DND-41 (cell line): ENCODE data around the gene FAM131A.

ENCODE experiments used
- ATAC-seq: fragments of 200-7000 bp; cut with Tn5 transposase; 3 replicates; pipeline ENCODE4 v1.9.1; 2021; ENCODE audit warnings: low read depth; ENCODE audit not compliant: insufficient read depth
- DNase-seq: peaks from one replicate; pipeline ENCODE4 v3.0.0-alpha.2; 2020
- H2AFZ ChIP-seq: 2 replicates; pipeline ENCODE4 v1.6.0; 2012; ENCODE audit warnings: low read depth, low read length
- H3K27ac ChIP-seq: 2 replicates; pipeline ENCODE4 v1.5.1; 2012; ENCODE audit warnings: low read length, inconsistent platforms
- H3K27me3 ChIP-seq: fragments of 200-600 bp; sonication (generic); 2 replicates; pipeline ENCODE4 v1.6.0; 2012; ENCODE audit warnings: low read length, mild to moderate bottlenecking, inconsistent platforms; ENCODE audit not compliant: insufficient read depth, poor library complexity
- H3K36me3 ChIP-seq: 2 replicates; pipeline ENCODE4 v1.5.1; 2012; ENCODE audit warnings: low read length, inconsistent platforms; ENCODE audit not compliant: insufficient read depth
- H3K4me1 ChIP-seq: 2 replicates; pipeline ENCODE4 v1.5.1; 2012; ENCODE audit warnings: mild to moderate bottlenecking, low read length; ENCODE audit not compliant: insufficient read depth
- H3K4me2 ChIP-seq: 2 replicates; pipeline ENCODE4 v1.6.0; 2012; ENCODE audit warnings: mild to moderate bottlenecking, moderate library complexity, low read length, inconsistent platforms; ENCODE audit not compliant: insufficient read depth
- H3K4me3 ChIP-seq, 2 experiments: fragments of 200-600 bp in 1 of 2; shearing (Covaris generic) in 1 of 2; 2 replicates each; pipeline ENCODE4 v1.5.1; 2012 to 2016; ENCODE audit warnings: inconsistent platforms in 2 of 2, low read length in 2 of 2, mild to moderate bottlenecking in 2 of 2, low read depth in 1 of 2, moderate library complexity in 1 of 2
- H3K79me2 ChIP-seq: 2 replicates; pipeline ENCODE4 v1.6.0; 2012; ENCODE audit warnings: low read length, inconsistent platforms; ENCODE audit not compliant: insufficient read depth
- H3K9ac ChIP-seq: 2 replicates; pipeline ENCODE4 v1.6.0; 2012; ENCODE audit warnings: low read depth, mild to moderate bottlenecking, inconsistent platforms, low read length, moderate library complexity
- H3K9me3 ChIP-seq: 2 replicates; pipeline ENCODE4 v1.5.1; 2012; ENCODE audit warnings: low read length, moderate library complexity, mild to moderate bottlenecking, inconsistent platforms; ENCODE audit not compliant: insufficient read depth, severe bottlenecking
- H4K20me1 ChIP-seq: 2 replicates; pipeline ENCODE4 v1.6.0; 2012; ENCODE audit warnings: low read length; ENCODE audit not compliant: insufficient read depth
- CTCF ChIP-seq: IDR thresholded peaks from 2 replicates; pipeline ENCODE4 v1.5.1; 2012; ENCODE audit warnings: borderline replicate concordance, low read length, moderate library complexity, mild to moderate bottlenecking; ENCODE audit not compliant: poor library complexity, severe bottlenecking; ENCODE audit errors: extremely low read depth
- EZH2 ChIP-seq: IDR thresholded peaks from 3 replicates; pipeline ENCODE4 v1.6.1; 2012; ENCODE audit warnings: borderline replicate concordance, low read depth, mild to moderate bottlenecking, moderate library complexity, low read length, inconsistent platforms; ENCODE audit not compliant: severe bottlenecking

Gene FAM131A

GRCh38 chr3:184346480-184347190 lies 9.2 kb downstream of the FAM131A start:
- Histone ChIP-seq H3K4me2 (no peak overlapping the region), H2AFZ (no peak overlapping the region), H3K9me3 (no peaks in the 10 kb centered on the region), H3K4me1 (no peaks in the 10 kb centered on the region), H3K9ac (no peak overlapping the region), H3K36me3 (peaks cover 3% of the 10 kb centered on the region), H3K4me3 (no peak overlapping the region), H3K79me2 (no peaks in the 10 kb centered on the region), H4K20me1 (no peaks in the 10 kb centered on the region), H3K27me3 (no peaks in the 10 kb centered on the region), H3K27ac (no peak overlapping the region)
- no peak for DNase-seq
- TF ChIP-seq EZH2 (no peak), CTCF (no peak)
- ATAC-seq: no peak

- H3K9me3 ChIP-seq: no peaks in the 10 kb centered on the region
- no peaks in the 10 kb centered on the region for H3K79me2 ChIP-seq
- no peaks in the 10 kb centered on the region for H3K27me3 ChIP-seq
- no peaks in the 10 kb centered on the region for H3K4me1 ChIP-seq
- DNase-seq (no peak), ATAC-seq (no peak)
- no peak overlapping the region for H3K4me2 ChIP-seq
- no peaks in the 10 kb centered on the region for H4K20me1 ChIP-seq
- H3K27ac ChIP-seq: no peak overlapping the region
- H3K9ac ChIP-seq: no peak overlapping the region
- TF ChIP-seq EZH2: no peak
- TF ChIP-seq CTCF: no peak
- H2AFZ ChIP-seq: no peak overlapping the region
- H3K36me3 ChIP-seq: peaks cover 3% of the 10 kb centered on the region
- H3K4me3 ChIP-seq: no peak overlapping the region
Observed at GRCh38 chr3:184347321-184348056, 10.1 kb downstream of the FAM131A start.

GRCh38 chr3:184348057-184348382 lies 10.6 kb downstream of the FAM131A start:
- no peaks in the 10 kb centered on the region for H3K27me3 ChIP-seq
- TF ChIP-seq EZH2: no peak
- no peak for TF ChIP-seq CTCF
- no peak overlapping the region for H2AFZ ChIP-seq
- H3K27ac ChIP-seq: no peak overlapping the region
- no peaks in the 10 kb centered on the region for H3K9me3 ChIP-seq
- no peak for ATAC-seq
- no peak overlapping the region for H3K4me3 ChIP-seq
- peaks cover 3% of the 10 kb centered on the region; the same call in 1 of the 2 replicates for H3K36me3 ChIP-seq
- no peaks in the 10 kb centered on the region for H3K4me1 ChIP-seq
- no peaks in the 10 kb centered on the region for H3K79me2 ChIP-seq
- no peak overlapping the region for H3K9ac ChIP-seq
- no peak overlapping the region for H3K4me2 ChIP-seq
- DNase-seq: no peak
- H4K20me1 ChIP-seq: no peaks in the 10 kb centered on the region
